ENCODE data around the gene GDNF.

DNA sequence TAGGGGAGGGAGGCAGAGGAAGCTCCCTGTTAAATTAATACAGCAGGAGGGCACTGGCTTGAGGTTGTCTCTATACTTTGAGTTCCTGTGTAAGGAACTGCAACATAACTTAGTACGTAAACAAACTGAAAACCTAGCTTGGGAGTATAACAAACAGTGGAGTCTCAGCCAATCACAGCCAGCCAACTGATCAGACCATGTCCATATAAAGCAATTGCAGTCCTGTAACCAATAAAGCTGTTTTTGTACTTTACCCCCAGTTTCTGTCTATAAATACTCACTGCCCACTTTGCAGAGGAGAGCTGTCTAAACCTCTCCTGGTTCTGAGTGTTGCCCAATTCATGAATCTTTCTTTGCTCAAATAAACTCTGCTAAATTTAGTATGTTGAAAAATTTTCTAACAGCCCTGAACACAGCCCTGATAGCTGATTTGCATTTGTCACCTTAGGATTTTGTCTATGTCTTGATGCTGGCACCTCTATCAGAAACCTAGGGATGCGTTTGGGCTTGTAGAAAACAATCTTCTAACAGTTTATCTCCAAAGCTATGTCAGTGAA, 39.9 kb downstream of the GDNF start:
- TF ChIP-seq, protein P1, sequence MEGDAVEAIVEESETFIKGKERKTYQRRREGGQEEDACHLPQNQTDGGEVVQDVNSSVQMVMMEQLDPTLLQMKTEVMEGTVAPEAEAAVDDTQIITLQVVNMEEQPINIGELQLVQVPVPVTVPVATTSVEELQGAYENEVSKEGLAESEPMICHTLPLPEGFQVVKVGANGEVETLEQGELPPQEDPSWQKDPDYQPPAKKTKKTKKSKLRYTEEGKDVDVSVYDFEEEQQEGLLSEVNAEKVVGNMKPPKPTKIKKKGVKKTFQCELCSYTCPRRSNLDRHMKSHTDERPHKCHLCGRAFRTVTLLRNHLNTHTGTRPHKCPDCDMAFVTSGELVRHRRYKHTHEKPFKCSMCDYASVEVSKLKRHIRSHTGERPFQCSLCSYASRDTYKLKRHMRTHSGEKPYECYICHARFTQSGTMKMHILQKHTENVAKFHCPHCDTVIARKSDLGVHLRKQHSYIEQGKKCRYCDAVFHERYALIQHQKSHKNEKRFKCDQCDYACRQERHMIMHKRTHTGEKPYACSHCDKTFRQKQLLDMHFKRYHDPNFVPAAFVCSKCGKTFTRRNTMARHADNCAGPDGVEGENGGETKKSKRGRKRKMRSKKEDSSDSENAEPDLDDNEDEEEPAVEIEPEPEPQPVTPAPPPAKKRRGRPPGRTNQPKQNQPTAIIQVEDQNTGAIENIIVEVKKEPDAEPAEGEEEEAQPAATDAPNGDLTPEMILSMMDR (conservative IDR thresholded peaks at IDR 0.05), result no peak
- no peak for TF ChIP-seq EZH2 (IDR thresholded peaks at IDR 0.05; ENCODE audit: low read depth)
